Ovary (tissue), 9 donors: ENCODE data around the gene SPTLC1. TPM values are rescaled to one million over a fixed set of nuclear protein-coding genes. Genes with fewer than 3 reads are reported as not detected.
"Not testable (repeated sequence)": the region's sequence is repeated elsewhere in the genome, so short reads cannot be mapped to it uniquely, and the experiment has no call there.

ENCODE experiments used
- DNase-seq, 5 donors: peaks; one replicate each; pipeline ENCODE4 v3.0.0-alpha.2; 2019 to 2020
- H3K27ac ChIP-seq, 2 donors: fragments of 200-600 bp; one replicate each; pipeline versions ENCODE4 v1.5.1 to v1.8.0; 2019 to 2022
- H3K27me3 ChIP-seq: fragments of 200-600 bp; one replicate; pipeline ENCODE4 v1.8.0; 2022
- H3K36me3 ChIP-seq: fragments of 200-600 bp; sonication (generic); one replicate; pipeline ENCODE4 v1.5.1; 2019
- H3K4me1 ChIP-seq: one replicate; pipeline ENCODE4 v1.8.1; 2013; ENCODE audit warnings: mild to moderate bottlenecking, moderate library complexity; ENCODE audit not compliant: insufficient read depth
- H3K4me3 ChIP-seq: fragments of 200-600 bp; sonication (generic); one replicate; pipeline ENCODE4 v1.5.1; 2017
- H3K9me3 ChIP-seq, 2 donors: fragments of 200-600 bp in 1 of 2; sonication (generic) in 1 of 2; one replicate each; pipeline versions ENCODE4 v1.5.1 to v1.8.1; 2013 to 2019; ENCODE audit warnings: mild to moderate bottlenecking in 1 of 2, moderate library complexity in 1 of 2
- CTCF ChIP-seq, 3 donors: fragments of 450-650 bp in 2 of 3; fragments of 200-600 bp in 1 of 3; IDR thresholded peaks; one replicate each; pipeline versions ENCODE4 v1.5.1 to v1.8.0; 2016 to 2022; ENCODE audit warnings: antibody characterized with exemption in 3 of 3, mild to moderate bottlenecking in 1 of 3
- EP300 ChIP-seq: sonication (generic); formaldehyde crosslinking; IDR thresholded peaks from one replicate; pipeline ENCODE4 v1.6.1; 2017; ENCODE audit warnings: antibody characterized with exemption
- POLR2A ChIP-seq: fragments of 450-650 bp; IDR thresholded peaks from one replicate; pipeline ENCODE4 v1.6.1; 2017; ENCODE audit warnings: antibody characterized with exemption, mild to moderate bottlenecking, moderate library complexity
- WGBS, 3 donors: extraction: QIAGEN DNeasy Blood & Tissue Kit in 1 of 3; methylation state at CpG; one replicate each; pipeline versions ENCODE4 v1.1.5 to v1.1.7; 2013 to 2017; 5-methylcytosine and 5-hydroxymethylcytosine counted together
- intact Hi-C, 4 donors: fragments of 100-400 bp; cut with DNase I; formaldehyde crosslinking; loops; one replicate each; pipeline versions ENCODE4 v1.11.0 to v1.15.1; 2022 to 2023
- polyA plus RNA-seq, 2 donors: library from polyadenylated mRNA; stranded (reverse); fragments of 200-250 nt in 1 of 2; fragments of 350-450 nt in 1 of 2; fragmentation: Illumina TruSeq in 1 of 2; extraction: RNeasy Lipid Tissue Mini Kit (QIAGEN cat#74804) in 1 of 2; gene quantifications; one replicate each; pipeline ENCODE4 v1.2.3, GENCODE V29; 2013 to 2014
- total RNA-seq, 7 donors: library from RNA; depleted of rRNA in 2 of 7; stranded (reverse); fragments of >200 nt in 2 of 7; fragmentation: NEBNext Ultra II Directional in 3 of 7; extraction: Animal tissue kit (Norgen Biotek cat#: 25700) in 3 of 7; gene quantifications; one replicate each; pipeline versions ENCODE4 v1.1.0 to v1.2.4, GENCODE V29; 2016 to 2023
- donor health status: DM: no; HTN: no; CAD: no; lungs with moderate emphysema.
- donor health status: DM: no; HTN: no; CAD: no.
- donor health status: Bipolar disorder and iron deficiency.
- donor health status: DM: yes; HTN: yes; CAD: no.
- donor health status: DM: no; HTN: no; CAD: no.
- donor health status: DM: yes; HTN: yes; CAD: no.

SPTLC1 gene
- total and polyA plus RNA-seq, 9 donors: 54.3 to 80.2 (median 72.0) TPM

- H3K9me3 ChIP-seq: no peaks in the 10 kb centered on the region
- DNase-seq: no peak
- no peaks in the 10 kb centered on the region for H3K4me1 ChIP-seq
- TF ChIP-seq POLR2A (no peak), CTCF (IDR thresholded peaks at IDR 0.05) (no peak), EP300 (no peak)
- no peaks in the 10 kb centered on the region for H3K36me3 ChIP-seq
- WGBS, 3 donors: 76 to 87% (median 84%) methylated on average over 4 of the region's 4 CpGs
- H3K27me3 ChIP-seq: no peaks in the 10 kb centered on the region
- no peak overlapping the region for H3K4me3 ChIP-seq
- intact Hi-C loops: no loop called here
- no peak overlapping the region for H3K27ac ChIP-seq
These were observed 48.1 kb upstream of the SPTLC1 start for GRCh38 chr9:92163276-92163675.

- WGBS, 3 donors: 90 to 95% (median 93%) methylated on average over 10 of the region's 10 CpGs
- intact Hi-C loops: no loop called here
- H3K4me3 ChIP-seq: no peak overlapping the region
These were observed 45.6 kb upstream of the SPTLC1 start for GRCh38 chr9:92160786-92161185.

GRCh38 chr9:92159058-92159457 lies 43.8 kb upstream of the SPTLC1 start:
- intact Hi-C loops: no loop called here
- no peak for DNase-seq
- H3K9me3 ChIP-seq: no peaks in the 10 kb centered on the region
- H3K36me3 ChIP-seq: no peaks in the 10 kb centered on the region
- no peaks in the 10 kb centered on the region for H3K27me3 ChIP-seq
- no peaks in the 10 kb centered on the region for H3K4me1 ChIP-seq
- WGBS, 3 donors: 80 to 88% (median 84%) methylated on average over 5 of the region's 5 CpGs
- no peak overlapping the region for H3K4me3 ChIP-seq
- H3K27ac ChIP-seq: no peak overlapping the region
- TF ChIP-seq EP300: no peak
- no peak for TF ChIP-seq POLR2A
- no peak for TF ChIP-seq CTCF (IDR thresholded peaks at IDR 0.05)

More at GRCh38 chr9:92160786-92161185, 45.6 kb upstream of the SPTLC1 start:
- H3K27me3 ChIP-seq: no peaks in the 10 kb centered on the region
- no peak for TF ChIP-seq EP300
- TF ChIP-seq POLR2A: no peak
- TF ChIP-seq CTCF (IDR thresholded peaks at IDR 0.05): no peak
- no peaks in the 10 kb centered on the region for H3K36me3 ChIP-seq
- no peaks in the 10 kb centered on the region for H3K4me1 ChIP-seq
- no peak for DNase-seq
- H3K27ac ChIP-seq: no peak overlapping the region
- H3K9me3 ChIP-seq: no peaks in the 10 kb centered on the region

- Histone ChIP-seq H3K4me1 (peaks cover 2% of the 10 kb centered on the region), H3K9me3 (no peaks in the 10 kb centered on the region), H3K36me3 (no peaks in the 10 kb centered on the region), H3K27me3 (no peaks in the 10 kb centered on the region), H3K4me3 (no peak overlapping the region), H3K27ac (no peak overlapping the region)
- intact Hi-C loops: no loop called here
- 85 to 91% (median 86%) methylated on average over 10 of the region's 10 CpGs for whole genome bisulfite sequencing, 3 donors
- no peak for DNase-seq
- no peak for TF ChIP-seq POLR2A
- TF ChIP-seq EP300: no peak
- no peak for TF ChIP-seq CTCF (IDR thresholded peaks at IDR 0.05)
These were observed 42.9 kb upstream of the SPTLC1 start for GRCh38 chr9:92158097-92158601.

GRCh38 chr9:92155736-92156135 lies 40.5 kb upstream of the SPTLC1 start:
- H3K4me1 ChIP-seq, H3K36me3 ChIP-seq, H3K27me3 ChIP-seq, H3K9me3 ChIP-seq, intact Hi-C loops, DNase-seq, H3K27ac ChIP-seq, H3K4me3 ChIP-seq: not testable (repeated sequence)
- WGBS, 3 donors: 86 to 88% (median 86%) methylated on average over 12 of the region's 12 CpGs
